Fibroblast of villous mesenchyme (primary cell): ENCODE data around the gene NPC1. TPM values are rescaled to one million over a fixed set of nuclear protein-coding genes. Genes with fewer than 3 reads are reported as not detected.

Source experiments
- DNase-seq: peaks from one replicate; pipeline ENCODE4 v3.0.0-alpha.2; 2010; ENCODE audit warnings: low read depth
- H3K4me3 ChIP-seq: 2 replicates; pipeline ENCODE4 v1.5.1; 2011; ENCODE audit warnings: low read depth, mild to moderate bottlenecking, low read length
- CTCF ChIP-seq: IDR thresholded peaks from 2 replicates; pipeline ENCODE4 v1.5.1; 2012; ENCODE audit warnings: low read depth, mild to moderate bottlenecking, low read length; ENCODE audit not compliant: insufficient read depth
- total RNA-seq: library from RNA; depleted of rRNA; stranded (reverse); fragments of >200 nt; gene quantifications from 2 replicates; pipeline ENCODE4 v1.2.3, GENCODE V29; 2012

The NPC1 gene
- total RNA-seq, 1 donor: 38.4 TPM

- DNase-seq: peak; percentile 97
Measured at GRCh38 chr18:23528580-23529472, 57.5 kb downstream of the NPC1 start.

GRCh38 chr18:23526501-23527063 is 59.7 kb downstream of the NPC1 start:
- TF ChIP-seq CTCF: no peak
- H3K4me3 ChIP-seq: no peak overlapping the region
- DNase-seq: no peak

More at GRCh38 chr18:23528580-23529472, 57.5 kb downstream of the NPC1 start:
- no peak overlapping the region for H3K4me3 ChIP-seq
- peak; percentile 12 for TF ChIP-seq CTCF

GRCh38 chr18:23524213-23524707 is 62.0 kb downstream of the NPC1 start:
- no peak for DNase-seq
- no peak overlapping the region for H3K4me3 ChIP-seq
- TF ChIP-seq CTCF: no peak

- no peak overlapping the region for H3K4me3 ChIP-seq
- peak; percentile 49 for DNase-seq
- no peak for TF ChIP-seq CTCF
Measured at GRCh38 chr18:23523429-23524212, 62.7 kb downstream of the NPC1 start.

- TF ChIP-seq CTCF: no peak
- DNase-seq: no peak
- no peak overlapping the region for H3K4me3 ChIP-seq
Measured at GRCh38 chr18:23521907-23522306, 64.4 kb downstream of the NPC1 start.

- H3K4me3 ChIP-seq: no peak overlapping the region
- no peak for TF ChIP-seq CTCF
- no peak for DNase-seq
Measured at GRCh38 chr18:23521271-23521670, 65.0 kb downstream of the NPC1 start.
